K562 (cell line): ENCODE measurements around the gene ANXA2. TPM values are rescaled to one million over a fixed set of nuclear protein-coding genes. Genes with fewer than 3 reads are reported as not detected.
A peak's percentile ranks its signal among the peaks of the same experiment; 100 is the strongest.

Experiments used
- ATAC-seq: fragments of 200-7000 bp; cut with Tn5 transposase; 3 replicates; pipeline ENCODE4 v1.9.1; 2020; ENCODE audit warnings: moderate library complexity
- BruUV-seq: library from RNA; stranded (reverse); fragments of 400-500 nt; replicated peaks from 2 replicates; lab custom pipeline; 2021; lab: Mats Ljungman, UMichigan
- CTCF ChIA-PET: fragments of 300-600 bp; formaldehyde crosslinking; extraction: SDS; loops from one replicate; lab custom pipeline; 2021; ENCODE audit warnings: low intra/inter-chr PET ratio; lab: Yijun Ruan, JAX
- POLR2A ChIA-PET: fragments of 300-600, 350-650 bp; sonication (Branson Sonifier 250); formaldehyde crosslinking; extraction: SDS; loops from one replicate; lab custom pipeline; 2021; ENCODE audit warnings: antibody characterized with exemption, inconsistent platforms; lab: Yijun Ruan, JAX
- DNase-seq, 4 experiments: peaks; one replicate each; pipeline versions ENCODE4 v3.0.0 to v3.0.0-alpha.2; 2011 to 2018; ENCODE audit warnings: low spot score in 3 of 4, mixed read lengths in 3 of 4; ENCODE audit errors: extremely low read depth in 1 of 4
- FAIRE-seq: peaks from 2 replicates; lab custom pipeline; 2011; peaks lifted over from hg19 to GRCh38; lab: Jason Lieb, UNC
- H2AFZ ChIP-seq: 2 replicates; pipeline ENCODE4 v1.6.0; 2011; ENCODE audit warnings: low read depth, low read length, control low read depth, inconsistent platforms
- H3K27ac ChIP-seq: fragments of 200-600 bp; 3 replicates; pipeline ENCODE4 v1.8.0; 2011; ENCODE audit warnings: low read depth, mild to moderate bottlenecking, control low read depth, inconsistent platforms, low read length, moderate library complexity, mixed read lengths; ENCODE audit errors: extremely low read depth
- H3K27me3 ChIP-seq, 2 experiments: fragments of 300-600 bp in 1 of 2; 2 replicates in 1 of 2; 3 replicates in 1 of 2; pipeline versions ENCODE4 v1.6.0 to v1.8.0; 2011; ENCODE audit warnings: inconsistent platforms in 2 of 2, low read length in 2 of 2, mild to moderate bottlenecking in 1 of 2, mixed read lengths in 1 of 2, moderate library complexity in 1 of 2; ENCODE audit not compliant: control insufficient read depth in 2 of 2, insufficient read depth in 2 of 2
- H3K36me3 ChIP-seq: fragments of 300-600 bp; 3 replicates; pipeline ENCODE4 v1.8.0; 2011; ENCODE audit warnings: mild to moderate bottlenecking, low read length, inconsistent platforms; ENCODE audit not compliant: control insufficient read depth, insufficient read depth
- H3K4me1 ChIP-seq, 2 experiments: fragments of 200-600 bp in 1 of 2; replicated peaks in 1 of 2; 2 replicates in 1 of 2; 3 replicates in 1 of 2; pipeline versions ENCODE4 v1.5.1 to v1.8.0; 2011; ENCODE audit warnings: inconsistent platforms in 2 of 2, low read length in 2 of 2, mild to moderate bottlenecking in 1 of 2, mixed read lengths in 1 of 2, moderate library complexity in 1 of 2; ENCODE audit not compliant: control insufficient read depth in 2 of 2, insufficient read depth in 2 of 2
- H3K4me2 ChIP-seq: 2 replicates; pipeline ENCODE4 v1.6.1; 2011; ENCODE audit warnings: low read length, control low read depth, inconsistent platforms, mixed read lengths; ENCODE audit not compliant: insufficient read depth
- H3K4me3 ChIP-seq: fragments of 200-600 bp; sonication (generic), shearing (Covaris generic); 2 replicates; pipeline ENCODE4 v1.5.1; 2016; ENCODE audit warnings: control low read depth, inconsistent platforms
- H3K79me2 ChIP-seq: fragments of 200-600 bp; 3 replicates; pipeline ENCODE4 v1.8.0; 2011; ENCODE audit warnings: low read length, inconsistent platforms; ENCODE audit not compliant: control insufficient read depth, insufficient read depth
- H3K9ac ChIP-seq, 2 experiments: 2 replicates each; pipeline versions ENCODE4 v1.6.0 to v1.6.1; 2011; ENCODE audit warnings: low read depth in 2 of 2, low read length in 2 of 2, control low read depth in 1 of 2, inconsistent platforms in 1 of 2, mild to moderate bottlenecking in 1 of 2, mixed read lengths in 1 of 2; ENCODE audit not compliant: insufficient read depth in 1 of 2
- H3K9me1 ChIP-seq: one replicate; pipeline ENCODE4 v1.6.0; 2011; ENCODE audit warnings: inconsistent platforms, mild to moderate bottlenecking, low read length, moderate library complexity; ENCODE audit not compliant: control insufficient read depth, insufficient read depth
- H3K9me3 ChIP-seq: replicated peaks from 2 replicates; pipeline ENCODE4 v1.5.1; 2011; ENCODE audit warnings: low read depth, low read length, inconsistent platforms; ENCODE audit not compliant: control insufficient read depth, insufficient read depth
- H4K20me1 ChIP-seq: replicated peaks from 2 replicates; pipeline ENCODE4 v1.6.1; 2011; ENCODE audit warnings: low read length, inconsistent platforms, mixed read lengths; ENCODE audit not compliant: control insufficient read depth, insufficient read depth
- C11orf30 ChIP-seq: fragments of 450-650 bp; IDR thresholded peaks from 2 replicates; pipeline ENCODE4 v1.6.1; 2016; ENCODE audit warnings: low read depth, mild to moderate bottlenecking
- CHD2 ChIP-seq: IDR thresholded peaks from 2 replicates; pipeline ENCODE4 v1.6.1; 2011; ENCODE audit warnings: low read depth, low read length
- JUN ChIP-seq, 2 experiments: sonication (generic) in 1 of 2; formaldehyde crosslinking in 1 of 2; IDR thresholded peaks; 2 replicates each; pipeline versions ENCODE4 v1.6.1 to v1.8.0; 2012 to 2022; ENCODE audit warnings: borderline replicate concordance in 2 of 2, mild to moderate bottlenecking in 2 of 2, improper control_type of control experiment in 1 of 2, low read depth in 1 of 2, low read length in 1 of 2, missing genetic modification reagents in 1 of 2
- MAFG ChIP-seq: fragments of 450-650 bp; conservative IDR thresholded peaks from 2 replicates; pipeline ENCODE4 v1.6.1; 2016; ENCODE audit warnings: missing genetic modification characterization, missing compliant biosample characterization
- NFE2 ChIP-seq: IDR thresholded peaks from 2 replicates; pipeline ENCODE4 v1.6.1; 2014; ENCODE audit warnings: antibody characterized with exemption, low read depth
- WGBS: fragments of 100-300 bp; shearing (Covaris generic); methylation state at CpG from one replicate; pipeline ENCODE4 v1.1.6; 2016; ENCODE audit warnings: low coverage, mixed read lengths; ENCODE audit not compliant: insufficient coverage; ENCODE audit errors: missing lambda C conversion rate; 5-methylcytosine and 5-hydroxymethylcytosine counted together
- in situ Hi-C: fragments of 300-500 bp; cut with MboI; formaldehyde crosslinking; loops from 4 replicates; pipeline ENCODE4 v1.15.0; 2018; ENCODE audit warnings: inconsistent platforms, mixed read lengths
- intact Hi-C: fragments of 100-400 bp; cut with micrococcal nuclease; formaldehyde crosslinking; loops from 2 replicates; pipeline ENCODE4 v1.14.2; 2022
- polyA plus RNA-seq, 8 experiments: library from polyadenylated mRNA; depleted of rRNA in 4 of 8; stranded (reverse) in 5 of 8; unstranded in 3 of 8; fragments of >200 nt; fragmentation: Nextera tagmentation in 2 of 8; fragmentation: Illumina TruSeq in 1 of 8; extraction: Ambion mirVana in 2 of 8; extraction: Trizol in 1 of 8; gene quantifications; 2 replicates each; pipeline versions ENCODE4 v1.2.1 to v1.2.3, GENCODE V29; 2011 to 2014; ENCODE audit warnings: inconsistent platforms in 1 of 8, missing spikeins in 1 of 8
- total RNA-seq, 7 experiments: library from RNA; depleted of rRNA in 6 of 7; stranded (reverse); fragments of >200 nt in 6 of 7; fragmentation: Illumina TruSeq in 2 of 7; extraction: Trizol in 2 of 7; gene quantifications; 2 replicates each; pipeline versions ENCODE4 v1.2.1 to v1.2.3, GENCODE V29; 2011 to 2021; ENCODE audit warnings: low replicate concordance in 1 of 7
- TF ChIP-seq, protein P1 (sequence below): IDR thresholded peaks from 2 replicates; pipeline ENCODE4 v1.6.1; 2014; ENCODE audit warnings: antibody characterized with exemption
- TF ChIP-seq, protein P2 (sequence below): fragments of 450-650 bp; formaldehyde crosslinking; conservative IDR thresholded peaks from 2 replicates; pipeline ENCODE4 v1.4.0; 2022; ENCODE audit warnings: mild to moderate bottlenecking, missing genetic modification characterization
- TF ChIP-seq, protein P3 (sequence below): sonication (generic); formaldehyde crosslinking; IDR thresholded peaks from 2 replicates; pipeline ENCODE4 v1.8.0; 2023; ENCODE audit warnings: mild to moderate bottlenecking, missing genetic modification reagents
- TF ChIP-seq, protein P4 (sequence below): fragments of 250-450 bp; sonication (Bioruptor Pico); IDR thresholded peaks from 2 replicates; pipeline ENCODE4 v1.8.0; 2022; ENCODE audit warnings: moderate library complexity, mild to moderate bottlenecking, inconsistent platforms

ANXA2 gene
- total and polyA plus RNA-seq, 9 of the 15 experiments (the other 6 are each of a cell fraction or from before 2014, with no cell fraction given), result 301 to 1,102 (median 452) TPM

DNA sequence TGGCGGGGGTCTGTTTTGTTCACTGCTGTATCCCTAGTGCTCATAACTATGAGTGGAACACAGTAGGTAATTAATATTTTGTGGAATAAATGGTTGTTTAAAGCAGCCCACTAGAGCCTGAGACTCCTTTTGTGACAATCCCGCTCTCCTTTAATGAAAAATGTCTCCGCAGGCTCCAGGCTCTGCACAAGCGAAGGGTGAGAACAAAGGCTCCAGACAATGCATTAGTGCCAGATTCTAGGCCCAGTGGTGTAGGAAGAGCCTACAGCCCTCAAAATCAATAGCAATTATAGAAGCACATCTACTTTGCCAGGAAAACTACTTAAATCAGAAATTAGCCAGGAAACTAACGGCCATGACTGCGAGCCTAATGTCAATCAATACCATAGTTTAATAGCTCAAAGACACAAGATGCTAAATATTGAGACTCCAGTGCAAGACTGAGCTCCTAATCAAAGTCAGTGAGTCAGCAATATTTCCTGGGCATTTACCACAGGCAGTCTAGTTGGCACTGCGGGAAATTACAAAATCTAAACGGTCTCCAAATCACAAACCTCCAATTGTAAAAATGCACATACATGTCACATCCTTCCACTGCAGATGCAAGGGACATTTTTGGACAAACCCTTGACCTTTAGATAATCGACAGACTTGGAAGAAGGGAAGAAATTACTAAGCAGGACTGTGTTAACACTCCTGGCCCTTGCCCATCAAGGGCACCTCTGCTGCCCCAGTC is 2.3 kb downstream of the ANXA2 start:
- FAIRE-seq (no peak), DNase-seq (no peak), ATAC-seq (no peak)
- no peak overlapping the region for H3K27ac ChIP-seq
- peaks cover 51% of the 10 kb centered on the region; the same call in 2 of the 3 replicates for H3K36me3 ChIP-seq
- no peak overlapping the region for H3K9ac ChIP-seq
- H3K79me2 ChIP-seq, result peaks cover 73% of the 10 kb centered on the region
- H3K4me1 ChIP-seq, result peaks cover 36 to 50% of the 10 kb centered on the region in 2 experiments
- BruUV-seq, result no TSS peak
- in situ Hi-C loops (no loop called here), intact Hi-C loops (loop anchor here (2.0 kb wide), 1 partner anchor 83 kb away; the partner anchor contains the start of gene ICE2)
- peaks cover 52% of the 10 kb centered on the region for H4K20me1 ChIP-seq
- H3K9me1 ChIP-seq, result peaks cover 6% of the 10 kb centered on the region
- H3K4me2 ChIP-seq, result no peak overlapping the region
- ChIA-PET POLR2A (interaction anchor here (0.7 to 5.6 kb wide), 6 partner anchors 13 to 83 kb away, joined by 3 to 38 read pairs (median 4); partner anchors contain the start of gene ICE2), CTCF (no interaction called here)
- WGBS, result 89% methylated on average over 9 of the region's 9 CpGs
- no peak overlapping the region for H2AFZ ChIP-seq
- no peaks in the 10 kb centered on the region for H3K27me3 ChIP-seq
- no peak overlapping the region for H3K4me3 ChIP-seq
- no peaks in the 10 kb centered on the region for H3K9me3 ChIP-seq
- TF ChIP-seq, protein P1, sequence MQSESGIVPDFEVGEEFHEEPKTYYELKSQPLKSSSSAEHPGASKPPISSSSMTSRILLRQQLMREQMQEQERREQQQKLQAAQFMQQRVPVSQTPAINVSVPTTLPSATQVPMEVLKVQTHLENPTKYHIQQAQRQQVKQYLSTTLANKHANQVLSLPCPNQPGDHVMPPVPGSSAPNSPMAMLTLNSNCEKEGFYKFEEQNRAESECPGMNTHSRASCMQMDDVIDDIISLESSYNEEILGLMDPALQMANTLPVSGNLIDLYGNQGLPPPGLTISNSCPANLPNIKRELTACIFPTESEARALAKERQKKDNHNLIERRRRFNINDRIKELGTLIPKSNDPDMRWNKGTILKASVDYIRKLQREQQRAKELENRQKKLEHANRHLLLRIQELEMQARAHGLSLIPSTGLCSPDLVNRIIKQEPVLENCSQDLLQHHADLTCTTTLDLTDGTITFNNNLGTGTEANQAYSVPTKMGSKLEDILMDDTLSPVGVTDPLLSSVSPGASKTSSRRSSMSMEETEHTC, result no peak
- TF ChIP-seq, protein P2, sequence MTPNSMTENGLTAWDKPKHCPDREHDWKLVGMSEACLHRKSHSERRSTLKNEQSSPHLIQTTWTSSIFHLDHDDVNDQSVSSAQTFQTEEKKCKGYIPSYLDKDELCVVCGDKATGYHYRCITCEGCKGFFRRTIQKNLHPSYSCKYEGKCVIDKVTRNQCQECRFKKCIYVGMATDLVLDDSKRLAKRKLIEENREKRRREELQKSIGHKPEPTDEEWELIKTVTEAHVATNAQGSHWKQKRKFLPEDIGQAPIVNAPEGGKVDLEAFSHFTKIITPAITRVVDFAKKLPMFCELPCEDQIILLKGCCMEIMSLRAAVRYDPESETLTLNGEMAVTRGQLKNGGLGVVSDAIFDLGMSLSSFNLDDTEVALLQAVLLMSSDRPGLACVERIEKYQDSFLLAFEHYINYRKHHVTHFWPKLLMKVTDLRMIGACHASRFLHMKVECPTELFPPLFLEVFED, result no peak
- TF ChIP-seq, protein P3, sequence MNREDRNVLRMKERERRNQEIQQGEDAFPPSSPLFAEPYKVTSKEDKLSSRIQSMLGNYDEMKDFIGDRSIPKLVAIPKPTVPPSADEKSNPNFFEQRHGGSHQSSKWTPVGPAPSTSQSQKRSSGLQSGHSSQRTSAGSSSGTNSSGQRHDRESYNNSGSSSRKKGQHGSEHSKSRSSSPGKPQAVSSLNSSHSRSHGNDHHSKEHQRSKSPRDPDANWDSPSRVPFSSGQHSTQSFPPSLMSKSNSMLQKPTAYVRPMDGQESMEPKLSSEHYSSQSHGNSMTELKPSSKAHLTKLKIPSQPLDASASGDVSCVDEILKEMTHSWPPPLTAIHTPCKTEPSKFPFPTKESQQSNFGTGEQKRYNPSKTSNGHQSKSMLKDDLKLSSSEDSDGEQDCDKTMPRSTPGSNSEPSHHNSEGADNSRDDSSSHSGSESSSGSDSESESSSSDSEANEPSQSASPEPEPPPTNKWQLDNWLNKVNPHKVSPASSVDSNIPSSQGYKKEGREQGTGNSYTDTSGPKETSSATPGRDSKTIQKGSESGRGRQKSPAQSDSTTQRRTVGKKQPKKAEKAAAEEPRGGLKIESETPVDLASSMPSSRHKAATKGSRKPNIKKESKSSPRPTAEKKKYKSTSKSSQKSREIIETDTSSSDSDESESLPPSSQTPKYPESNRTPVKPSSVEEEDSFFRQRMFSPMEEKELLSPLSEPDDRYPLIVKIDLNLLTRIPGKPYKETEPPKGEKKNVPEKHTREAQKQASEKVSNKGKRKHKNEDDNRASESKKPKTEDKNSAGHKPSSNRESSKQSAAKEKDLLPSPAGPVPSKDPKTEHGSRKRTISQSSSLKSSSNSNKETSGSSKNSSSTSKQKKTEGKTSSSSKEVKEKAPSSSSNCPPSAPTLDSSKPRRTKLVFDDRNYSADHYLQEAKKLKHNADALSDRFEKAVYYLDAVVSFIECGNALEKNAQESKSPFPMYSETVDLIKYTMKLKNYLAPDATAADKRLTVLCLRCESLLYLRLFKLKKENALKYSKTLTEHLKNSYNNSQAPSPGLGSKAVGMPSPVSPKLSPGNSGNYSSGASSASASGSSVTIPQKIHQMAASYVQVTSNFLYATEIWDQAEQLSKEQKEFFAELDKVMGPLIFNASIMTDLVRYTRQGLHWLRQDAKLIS (CRISPR knock-in tag), result no peak
- TF ChIP-seq, protein P4, sequence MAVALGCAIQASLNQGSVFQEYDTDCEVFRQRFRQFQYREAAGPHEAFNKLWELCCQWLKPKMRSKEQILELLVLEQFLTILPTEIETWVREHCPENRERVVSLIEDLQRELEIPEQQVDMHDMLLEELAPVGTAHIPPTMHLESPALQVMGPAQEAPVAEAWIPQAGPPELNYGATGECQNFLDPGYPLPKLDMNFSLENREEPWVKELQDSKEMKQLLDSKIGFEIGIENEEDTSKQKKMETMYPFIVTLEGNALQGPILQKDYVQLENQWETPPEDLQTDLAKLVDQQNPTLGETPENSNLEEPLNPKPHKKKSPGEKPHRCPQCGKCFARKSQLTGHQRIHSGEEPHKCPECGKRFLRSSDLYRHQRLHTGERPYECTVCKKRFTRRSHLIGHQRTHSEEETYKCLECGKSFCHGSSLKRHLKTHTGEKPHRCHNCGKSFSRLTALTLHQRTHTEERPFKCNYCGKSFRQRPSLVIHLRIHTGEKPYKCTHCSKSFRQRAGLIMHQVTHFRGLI, result no peak
- TF ChIP-seq C11orf30 (peak; percentile 62; the same call in 1 of the 2 replicates), MAFG (peak; percentile 46; the same call in 1 of the 2 replicates), JUN (IDR thresholded peaks at IDR 0.05; ENCODE audit: borderline replicate concordance, low read depth, low read length) (no peak), JUN (CRISPR knock-in tag; IDR thresholded peaks at IDR 0.05; ENCODE audit: borderline replicate concordance) (no peak), NFE2 (peak; percentile 52; the same call in 1 of the 2 replicates), CHD2 (no peak)
